Panc1 (cell line): ENCODE measurements around the gene SLC35G2.
A peak's percentile ranks its signal among the peaks of the same experiment; 100 is the strongest.

Experiments used
- CTCF ChIP-seq: fragments of 450-650 bp; IDR thresholded peaks from 2 replicates; pipeline ENCODE4 v1.5.1; 2017; ENCODE audit warnings: mild to moderate bottlenecking
- POLR2AphosphoS5 ChIP-seq: IDR thresholded peaks from 2 replicates; pipeline ENCODE4 v1.6.1; 2012; ENCODE audit warnings: mild to moderate bottlenecking, low read depth, low read length, moderate library complexity
- SIN3A ChIP-seq: IDR thresholded peaks from 2 replicates; pipeline ENCODE4 v1.6.1; 2012; ENCODE audit warnings: low read depth, mild to moderate bottlenecking, low read length, moderate library complexity, borderline replicate concordance; ENCODE audit not compliant: insufficient read depth
- TCF7L2 ChIP-seq: IDR thresholded peaks from 2 replicates; pipeline ENCODE4 v1.6.1; 2011; ENCODE audit warnings: mild to moderate bottlenecking, low read depth, low read length, inconsistent platforms
- TF ChIP-seq, protein P1 (sequence below), 2 experiments: IDR thresholded peaks; 2 replicates each; pipeline ENCODE4 v1.6.1; 2011 to 2012; ENCODE audit warnings: low read depth in 2 of 2, control low read depth in 1 of 2, low read length in 1 of 2, mild to moderate bottlenecking in 1 of 2, moderate library complexity in 1 of 2; ENCODE audit not compliant: insufficient read depth in 1 of 2

GRCh38 chr3:136819731-136820679 is 1.1 kb downstream of the SLC35G2 start:
- TF ChIP-seq CTCF (no peak), POLR2AphosphoS5 (0 out of 2 replicates have a peak, but pooled peaks have one; percentile 22), TCF7L2 (no peak), SIN3A (0 out of 2 replicates have a peak, but pooled peaks have one; percentile 58)
- TF ChIP-seq, protein P1, sequence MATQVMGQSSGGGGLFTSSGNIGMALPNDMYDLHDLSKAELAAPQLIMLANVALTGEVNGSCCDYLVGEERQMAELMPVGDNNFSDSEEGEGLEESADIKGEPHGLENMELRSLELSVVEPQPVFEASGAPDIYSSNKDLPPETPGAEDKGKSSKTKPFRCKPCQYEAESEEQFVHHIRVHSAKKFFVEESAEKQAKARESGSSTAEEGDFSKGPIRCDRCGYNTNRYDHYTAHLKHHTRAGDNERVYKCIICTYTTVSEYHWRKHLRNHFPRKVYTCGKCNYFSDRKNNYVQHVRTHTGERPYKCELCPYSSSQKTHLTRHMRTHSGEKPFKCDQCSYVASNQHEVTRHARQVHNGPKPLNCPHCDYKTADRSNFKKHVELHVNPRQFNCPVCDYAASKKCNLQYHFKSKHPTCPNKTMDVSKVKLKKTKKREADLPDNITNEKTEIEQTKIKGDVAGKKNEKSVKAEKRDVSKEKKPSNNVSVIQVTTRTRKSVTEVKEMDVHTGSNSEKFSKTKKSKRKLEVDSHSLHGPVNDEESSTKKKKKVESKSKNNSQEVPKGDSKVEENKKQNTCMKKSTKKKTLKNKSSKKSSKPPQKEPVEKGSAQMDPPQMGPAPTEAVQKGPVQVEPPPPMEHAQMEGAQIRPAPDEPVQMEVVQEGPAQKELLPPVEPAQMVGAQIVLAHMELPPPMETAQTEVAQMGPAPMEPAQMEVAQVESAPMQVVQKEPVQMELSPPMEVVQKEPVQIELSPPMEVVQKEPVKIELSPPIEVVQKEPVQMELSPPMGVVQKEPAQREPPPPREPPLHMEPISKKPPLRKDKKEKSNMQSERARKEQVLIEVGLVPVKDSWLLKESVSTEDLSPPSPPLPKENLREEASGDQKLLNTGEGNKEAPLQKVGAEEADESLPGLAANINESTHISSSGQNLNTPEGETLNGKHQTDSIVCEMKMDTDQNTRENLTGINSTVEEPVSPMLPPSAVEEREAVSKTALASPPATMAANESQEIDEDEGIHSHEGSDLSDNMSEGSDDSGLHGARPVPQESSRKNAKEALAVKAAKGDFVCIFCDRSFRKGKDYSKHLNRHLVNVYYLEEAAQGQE (IDR thresholded peaks at IDR 0.05; ENCODE audit: insufficient read depth in 1 of 2, low read depth in 2 of 2, low read length in 1 of 2): peak; percentile 96 to 98
